Skeletal muscle cell (primary cell): ENCODE measurements around the gene APRT.
"Not testable (repeated sequence)": the region's sequence is repeated elsewhere in the genome, so short reads cannot be mapped to it uniquely, and the experiment has no call there.

Experiments used
- DNase-seq: peaks from one replicate; pipeline ENCODE4 v3.0.0-alpha.2; 2010; ENCODE audit warnings: low read depth
- H3K4me3 ChIP-seq: 2 replicates; pipeline ENCODE4 v1.5.1; 2011; ENCODE audit warnings: low read depth, mild to moderate bottlenecking, control low read depth, low read length, moderate library complexity

The APRT gene

DNA sequence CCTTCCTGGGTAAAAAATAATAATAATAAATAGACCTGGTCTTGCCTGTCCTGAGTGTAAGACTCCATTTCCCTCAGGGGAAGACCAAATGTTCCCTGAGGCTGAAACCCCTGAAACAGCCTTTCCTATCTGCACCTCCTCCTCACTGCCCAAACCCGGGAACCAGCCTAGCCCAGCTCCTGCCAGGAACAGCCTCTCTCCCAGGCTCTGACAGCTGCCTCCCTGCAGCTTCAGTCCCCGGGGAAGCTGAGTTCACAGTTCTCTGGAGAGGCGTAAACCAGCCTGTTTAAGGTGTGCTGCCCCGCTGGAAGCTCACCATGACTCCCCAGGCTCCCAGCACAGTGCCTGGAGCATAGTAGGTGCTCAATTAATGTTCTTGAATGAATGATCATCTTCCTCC is 15.4 kb downstream of the APRT start:
- H3K4me3 ChIP-seq: no peak overlapping the region

GRCh38 chr16:88793251-88793954 is 18.3 kb downstream of the APRT start:
- DNase-seq: no peak
- H3K4me3 ChIP-seq: no peak overlapping the region

More for the DNA sequence above, 15.4 kb downstream of the APRT start:
- DNase-seq: no peak

DNA sequence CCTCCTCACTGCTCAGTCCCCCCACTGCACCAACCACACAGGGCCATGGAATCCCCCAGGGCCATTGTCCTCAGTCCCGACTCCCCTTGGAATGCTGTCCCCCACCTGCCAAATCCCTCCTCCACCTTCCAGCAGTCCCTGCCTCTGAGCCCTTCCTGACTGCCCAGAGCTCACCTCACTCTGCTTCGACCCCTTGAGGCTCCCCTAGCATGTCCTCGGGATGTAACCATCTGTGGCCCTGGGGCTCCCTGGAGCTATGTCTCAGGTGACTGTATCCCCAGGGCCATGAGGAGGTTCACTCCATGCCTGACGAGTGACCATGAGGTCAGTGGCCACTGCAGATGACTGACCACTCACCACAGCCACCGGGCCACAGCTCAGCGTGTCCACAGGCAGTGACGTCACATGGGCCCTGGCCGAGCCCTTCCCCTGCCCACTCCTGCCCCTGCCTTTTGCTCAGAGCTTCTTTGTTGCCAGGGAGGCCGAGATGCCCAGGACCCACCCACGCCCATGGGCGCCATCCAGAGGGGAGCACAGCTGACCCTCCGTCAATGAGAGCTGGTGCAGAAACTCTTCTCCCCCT is 19.0 kb downstream of the APRT start:
- no peak for DNase-seq
- no peak overlapping the region for H3K4me3 ChIP-seq

DNA sequence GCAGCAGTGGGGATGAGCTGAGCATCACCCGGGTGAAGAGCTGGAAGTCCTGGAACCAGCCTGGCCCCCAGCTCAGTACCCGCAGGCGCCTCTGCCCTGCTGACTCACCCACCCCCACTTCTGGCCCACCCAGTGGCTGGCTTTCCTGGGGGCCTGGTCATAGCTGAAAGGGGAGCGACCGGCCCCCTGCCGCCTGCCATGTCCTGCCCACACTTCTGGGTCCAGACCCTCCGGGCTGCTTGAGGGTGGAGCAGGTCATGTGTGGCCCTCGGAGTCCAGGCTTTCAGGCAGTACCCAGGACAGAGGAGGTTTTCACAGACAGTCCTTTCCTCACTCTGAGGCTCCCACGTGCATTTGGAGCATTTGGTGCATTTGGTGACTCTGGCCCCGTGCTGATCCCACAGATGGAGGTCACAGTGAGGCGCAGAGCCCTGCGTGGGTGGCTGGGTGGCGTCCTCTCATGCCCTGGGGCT is 19.6 kb downstream of the APRT start:
- H3K4me3 ChIP-seq: no peak overlapping the region
- DNase-seq: no peak

GRCh38 chr16:88790312-88791211 is 21.2 kb downstream of the APRT start:
- DNase-seq: no peak
- H3K4me3 ChIP-seq: no peak overlapping the region

GRCh38 chr16:88789594-88789993 is 22.1 kb downstream of the APRT start:
- no peak for DNase-seq

DNA sequence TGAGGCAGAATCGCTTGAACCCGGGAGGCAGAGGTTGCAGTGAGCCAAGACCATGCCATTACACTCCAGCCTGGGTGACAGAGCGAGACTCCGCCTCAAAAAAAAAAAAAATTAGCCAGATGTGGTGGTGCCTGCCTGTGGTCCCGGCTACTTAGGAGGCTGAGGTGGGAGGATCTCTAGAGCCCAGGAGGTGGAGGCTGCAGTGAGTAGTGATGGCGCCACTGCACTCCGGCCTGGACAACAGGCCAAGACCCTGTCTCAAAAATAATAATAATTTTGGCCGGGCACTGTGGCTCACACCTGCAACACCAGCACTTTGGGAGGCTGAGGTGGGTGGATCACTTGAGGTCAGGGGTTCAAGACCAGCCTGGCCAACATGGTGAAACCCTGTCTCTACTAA is 23.0 kb downstream of the APRT start:
- DNase-seq, H3K4me3 ChIP-seq: not testable (repeated sequence)

More at GRCh38 chr16:88789594-88789993, 22.1 kb downstream of the APRT start:
- no peak overlapping the region for H3K4me3 ChIP-seq

DNA sequence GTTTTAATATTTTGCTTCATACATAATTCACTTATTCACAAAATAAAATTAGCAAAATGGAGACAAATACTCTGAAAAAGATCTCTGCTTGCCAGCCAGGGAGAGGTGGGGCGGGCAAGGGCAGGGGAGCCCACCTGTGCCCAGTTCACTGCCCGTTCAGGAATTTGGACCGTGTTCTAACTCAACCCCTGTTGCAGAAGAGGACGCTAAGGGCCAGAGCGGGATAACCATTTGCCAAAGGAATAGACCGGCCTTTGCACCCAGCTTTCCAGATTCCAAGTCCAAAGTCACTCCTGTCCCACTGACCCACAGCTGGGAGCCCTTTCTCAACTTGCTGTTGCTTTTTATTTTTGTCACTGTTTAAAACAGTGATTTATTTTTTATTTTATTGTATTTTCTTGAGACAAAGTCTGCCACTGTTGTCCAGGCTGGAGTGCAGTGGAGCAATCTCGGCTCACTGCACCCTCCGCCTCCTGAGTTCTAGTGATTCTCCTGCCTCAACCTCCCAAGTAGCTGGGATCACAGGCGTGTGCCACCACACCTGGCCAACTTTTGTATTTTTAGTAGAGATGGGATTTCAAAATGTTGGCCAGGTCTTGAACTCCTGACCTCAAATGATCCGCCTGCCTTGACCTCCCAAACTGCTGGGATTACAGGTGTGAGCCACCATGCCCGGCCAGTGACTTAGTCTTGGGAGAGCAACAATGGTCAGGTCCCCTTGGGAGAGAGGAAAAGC is 24.0 kb downstream of the APRT start:
- no peak overlapping the region for H3K4me3 ChIP-seq

DNA sequence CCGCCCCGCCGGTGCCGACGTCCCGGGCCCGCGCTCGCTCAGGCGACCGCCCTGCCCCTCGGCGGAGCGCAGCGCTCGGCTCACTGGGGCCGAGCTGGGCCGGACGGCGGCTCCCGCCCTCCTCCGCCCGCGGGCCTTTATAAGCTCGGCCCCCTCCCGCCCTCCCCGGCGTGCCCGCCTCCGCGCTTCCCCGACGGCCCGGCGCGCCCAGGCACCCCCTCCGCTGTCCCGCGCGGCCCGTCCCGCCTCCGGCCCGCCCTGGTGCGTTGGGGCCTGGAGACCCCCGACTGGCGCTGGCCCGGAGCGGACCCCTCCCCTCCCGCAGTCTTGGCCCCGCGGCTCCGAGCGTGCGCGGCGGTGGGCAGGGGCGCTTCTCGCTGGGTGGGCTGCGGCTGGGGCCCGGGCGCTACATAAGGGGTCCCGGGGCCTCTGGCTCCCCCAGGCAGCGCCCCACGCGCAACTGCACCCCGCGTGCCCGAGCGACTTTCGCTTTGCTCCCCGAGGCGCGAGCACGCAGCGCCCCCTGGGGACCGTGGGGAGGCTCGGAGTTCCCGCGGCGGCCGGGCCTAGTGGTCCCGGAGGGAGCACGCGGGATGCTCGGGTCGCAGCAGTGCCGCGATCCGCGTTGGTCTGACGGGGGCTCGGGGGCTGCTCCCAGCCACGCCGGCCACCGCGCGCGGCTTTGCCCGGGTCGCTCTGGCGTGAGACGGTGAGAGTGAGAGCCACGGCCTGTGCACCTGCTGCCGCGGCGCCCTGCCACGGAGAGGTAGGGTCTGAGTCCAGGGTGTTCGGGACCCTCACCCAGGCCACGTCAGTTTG is 26.4 kb downstream of the APRT start, which contains the start of gene PIEZO1:
PIEZO1 (minus strand) TSS at position 115 of the 819 bp plus-strand sequence. CDS start 256 bp downstream, outside the sequence.
- no peak for DNase-seq
- peak within 1 kb of the TSS; percentile 70 for H3K4me3 ChIP-seq

More for the DNA sequence above, 24.0 kb downstream of the APRT start:
- no peak for DNase-seq

DNA sequence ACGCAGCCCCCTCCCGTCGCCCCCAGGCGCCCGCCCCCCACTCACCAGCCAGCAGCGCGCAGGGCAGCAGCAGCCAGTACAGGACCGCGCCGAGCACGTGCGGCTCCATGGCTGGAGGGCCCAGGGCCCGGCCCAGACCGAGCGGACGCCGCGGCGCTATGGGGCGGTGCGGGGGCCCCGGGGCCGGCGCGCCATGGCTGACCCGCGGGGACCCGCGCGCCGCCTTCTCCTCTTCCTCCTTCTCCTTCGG is 26.9 kb downstream of the APRT start:
- peak overlapping the region; percentile 70 for H3K4me3 ChIP-seq
- DNase-seq: no peak

DNA sequence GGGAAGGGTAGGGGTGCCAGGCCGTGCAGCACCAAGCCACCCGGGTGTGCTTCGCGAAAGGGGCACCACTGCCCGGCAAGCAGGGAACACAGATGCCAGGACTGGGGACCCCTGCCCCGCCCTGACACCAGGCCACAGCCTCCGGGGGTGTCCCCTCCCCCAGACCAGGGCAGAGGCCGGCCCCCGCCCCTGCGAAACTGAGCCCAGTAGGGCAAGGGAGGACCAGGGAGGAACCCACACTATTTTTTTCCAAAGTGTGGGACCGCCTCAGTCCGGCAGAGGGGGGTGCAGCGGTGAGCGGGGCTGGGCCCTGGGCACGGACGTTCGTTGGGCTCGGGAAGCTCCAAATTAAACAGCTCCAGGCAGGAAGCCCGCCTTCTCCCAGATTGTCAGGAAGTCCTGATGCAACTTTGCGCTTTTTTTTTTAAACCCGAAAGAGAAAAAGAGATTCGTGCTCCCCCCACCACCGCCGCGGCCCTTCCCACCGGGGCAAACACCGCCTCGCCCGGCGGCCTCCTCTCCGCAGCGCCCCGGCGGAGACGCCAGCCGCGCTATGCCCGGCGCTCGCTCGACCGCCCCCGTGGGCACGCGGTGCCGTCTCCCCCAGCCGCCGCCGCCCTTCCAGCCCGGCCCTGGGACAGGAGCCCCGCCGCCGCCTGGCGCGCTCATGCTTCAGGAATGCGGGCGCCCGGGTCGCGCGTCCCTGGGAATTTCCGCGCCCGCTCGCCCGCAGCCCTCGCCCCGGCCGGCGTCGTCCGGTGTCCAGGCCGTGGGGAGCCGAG is 27.5 kb downstream of the APRT start:
- H3K4me3 ChIP-seq: peak overlapping the region; percentile 70
- no peak for DNase-seq

DNA sequence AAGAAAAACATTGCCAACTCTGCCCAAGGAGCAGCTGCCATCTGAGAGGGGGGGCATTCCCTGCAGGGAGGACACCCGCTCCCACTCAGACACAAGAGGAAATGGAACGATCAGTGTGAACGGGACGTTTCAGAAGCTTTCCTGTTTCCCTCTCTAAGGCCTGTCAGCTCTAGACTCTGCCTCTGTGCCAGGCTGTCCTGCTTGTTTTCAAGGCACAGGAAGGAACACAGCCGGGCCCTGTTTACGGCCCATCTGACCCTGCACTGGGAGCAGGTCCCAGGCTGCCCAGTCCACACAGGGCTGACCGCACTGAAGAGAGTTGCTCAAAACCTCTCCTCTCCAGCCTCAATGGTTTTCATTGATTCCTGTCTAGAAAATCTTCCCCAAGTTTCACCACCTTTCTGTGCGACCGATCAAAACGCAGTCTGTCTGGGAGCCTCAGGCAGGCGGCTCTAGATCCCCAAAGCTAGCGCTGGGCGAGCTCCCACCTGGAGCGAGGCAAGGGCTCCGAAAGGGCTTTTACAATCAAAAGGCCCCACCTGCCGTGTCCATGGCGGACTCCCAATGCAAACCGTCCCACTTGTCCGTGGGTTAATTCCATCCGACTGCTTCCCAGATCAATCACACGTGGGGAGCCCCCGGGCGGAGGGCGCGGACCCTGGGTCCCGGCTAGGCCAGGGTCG is 28.2 kb downstream of the APRT start:
- DNase-seq: no peak
- peak overlapping the region; percentile 70 for H3K4me3 ChIP-seq

DNA sequence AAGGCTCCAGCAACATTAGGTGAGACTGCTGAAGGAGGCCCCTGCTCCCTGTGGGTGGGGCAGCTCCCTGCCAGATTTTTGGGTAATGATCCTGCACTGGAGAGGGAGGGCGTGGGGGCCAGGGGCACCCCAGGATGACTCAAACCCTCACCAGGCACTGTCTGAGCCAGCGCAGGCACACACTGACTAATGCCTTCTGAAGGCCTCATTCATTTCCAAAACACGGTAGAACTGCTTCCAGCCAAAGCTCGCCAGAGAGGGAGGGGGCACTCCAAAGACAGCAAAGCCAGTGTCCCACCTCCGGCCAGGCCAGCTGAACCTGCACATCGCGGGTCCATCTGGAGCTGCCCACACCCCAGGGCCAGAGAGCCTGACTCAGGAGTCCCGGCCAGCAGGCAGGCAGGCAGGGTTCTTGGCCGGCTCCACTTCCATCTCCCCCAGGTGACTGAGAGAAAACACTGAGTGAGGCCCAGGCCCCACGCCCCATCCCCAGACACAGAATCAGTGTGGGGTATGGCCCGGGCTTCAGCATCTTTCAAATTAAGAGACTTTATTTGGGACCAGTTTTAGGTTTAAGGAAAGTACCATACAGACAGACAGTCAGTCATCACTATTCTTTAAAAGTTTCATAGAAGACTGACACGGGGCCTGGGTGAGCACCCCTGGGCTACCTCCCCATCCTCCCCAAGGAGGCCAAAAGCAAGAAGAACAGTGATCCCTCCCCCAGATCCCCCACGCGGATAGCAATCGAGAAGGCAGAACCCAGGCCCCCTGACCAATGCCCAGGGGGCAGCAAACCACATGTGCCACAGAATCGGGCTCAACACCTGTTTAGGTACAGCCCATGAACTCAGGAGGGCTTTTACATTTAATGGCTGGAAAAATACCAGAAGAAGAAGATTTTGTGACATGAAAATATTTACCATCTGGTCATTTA is 29.0 kb downstream of the APRT start:
- DNase-seq: no peak
- peak overlapping the region; percentile 70 for H3K4me3 ChIP-seq

- DNase-seq: no peak
- H3K4me3 ChIP-seq: no peak overlapping the region
Observed at GRCh38 chr16:88781140-88782077, 30.3 kb downstream of the APRT start.
